Measurements from ENCODE around the gene USP32.
A peak's percentile ranks its signal among the peaks of the same experiment; 100 is the strongest.
"Not testable (repeated sequence)": the region's sequence is repeated elsewhere in the genome, so short reads cannot be mapped to it uniquely, and the experiment has no call there.

Gene USP32

GRCh38 chr17:60333072-60333471 lies 58.9 kb downstream of the USP32 start:
- not testable (repeated sequence) for DNase-seq (ENCODE audit: low spot score)

GRCh38 chr17:60332574-60332973 lies 59.4 kb downstream of the USP32 start:
- no peak for DNase-seq (ENCODE audit: low spot score)

- DNase-seq (ENCODE audit: low spot score), result no peak
These were observed 61.2 kb downstream of the USP32 start for GRCh38 chr17:60330731-60331130.

GRCh38 chr17:60328679-60329078 lies 63.3 kb downstream of the USP32 start:
- no peak for DNase-seq (ENCODE audit: low spot score)

GRCh38 chr17:60327901-60328273 lies 64.0 kb downstream of the USP32 start:
- no peak for DNase-seq (ENCODE audit: low spot score)

GRCh38 chr17:60327134-60327900 lies 64.6 kb downstream of the USP32 start:
- no peak for DNase-seq (ENCODE audit: low spot score)

GRCh38 chr17:60326702-60327101 lies 65.2 kb downstream of the USP32 start:
- DNase-seq (ENCODE audit: low spot score), result no peak

GRCh38 chr17:60325730-60326524 lies 66.0 kb downstream of the USP32 start:
- DNase-seq (ENCODE audit: low spot score), result no peak

- DNase-seq (ENCODE audit: low spot score), result no peak
These were observed 68.2 kb downstream of the USP32 start for GRCh38 chr17:60323754-60324153.

GRCh38 chr17:60322056-60322387 lies 69.9 kb downstream of the USP32 start:
- DNase-seq (ENCODE audit: low spot score), result no peak

- DNase-seq (ENCODE audit: low spot score), result no peak
These were observed 70.4 kb downstream of the USP32 start for GRCh38 chr17:60321336-60322055.

- DNase-seq (ENCODE audit: low spot score), result no peak
These were observed 73.1 kb downstream of the USP32 start for GRCh38 chr17:60318830-60319229.

- no peak for DNase-seq (ENCODE audit: low spot score)
These were observed 73.6 kb downstream of the USP32 start for GRCh38 chr17:60318326-60318725.

- DNase-seq (ENCODE audit: low spot score), result no peak
These were observed 76.3 kb downstream of the USP32 start for GRCh38 chr17:60315650-60316049.

GRCh38 chr17:60314900-60315299 lies 77.0 kb downstream of the USP32 start:
- not testable (repeated sequence) for DNase-seq (ENCODE audit: low spot score)

- no peak for DNase-seq (ENCODE audit: low spot score)
These were observed 77.5 kb downstream of the USP32 start for GRCh38 chr17:60314423-60314822.

- DNase-seq (ENCODE audit: low spot score), result peak; percentile 21
These were observed 80.0 kb downstream of the USP32 start for GRCh38 chr17:60311936-60312335.

- no peak for DNase-seq (ENCODE audit: low spot score)
These were observed 80.7 kb downstream of the USP32 start for GRCh38 chr17:60311186-60311585.

- no peak for DNase-seq (ENCODE audit: low spot score)
These were observed 86.8 kb downstream of the USP32 start for GRCh38 chr17:60305141-60305540.

GRCh38 chr17:60304502-60304901 lies 87.4 kb downstream of the USP32 start:
- DNase-seq (ENCODE audit: low spot score), result no peak

GRCh38 chr17:60303406-60304099 lies 88.4 kb downstream of the USP32 start:
- DNase-seq (ENCODE audit: low spot score), result no peak

GRCh38 chr17:60301649-60302048 lies 90.3 kb downstream of the USP32 start:
- DNase-seq (ENCODE audit: low spot score), result no peak
